NOMO-1 treated with DMSO at 0.1 percent for 48 hours (cell line): Measurements from ENCODE around the gene IMMP2L.

ENCODE experiments used
- DNase-seq: peaks from one replicate; lab custom pipeline; 2025; ENCODE audit not compliant: unreplicated experiment; lab: John Stamatoyannopoulos, UW

The IMMP2L gene

DNA sequence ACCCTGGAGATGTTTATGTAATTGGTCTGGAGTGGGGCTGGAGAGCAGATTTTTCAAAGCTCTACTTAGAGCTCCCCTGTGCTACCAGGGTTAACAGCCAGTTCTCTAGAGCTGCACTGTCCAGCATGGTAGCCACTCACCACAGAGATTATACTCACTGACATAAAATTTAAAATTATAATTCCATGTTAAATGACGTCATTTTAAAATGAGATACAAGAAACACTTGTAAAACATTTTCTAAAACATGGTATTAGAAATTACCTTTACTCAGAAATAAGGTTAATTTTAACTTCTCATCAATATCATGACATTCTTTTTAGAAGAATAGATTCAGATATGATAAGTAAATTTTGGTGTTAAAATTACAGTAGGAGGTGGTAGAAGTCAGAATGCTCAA lies 777.5 kb downstream of the IMMP2L start:
- no peak for DNase-seq

DNA sequence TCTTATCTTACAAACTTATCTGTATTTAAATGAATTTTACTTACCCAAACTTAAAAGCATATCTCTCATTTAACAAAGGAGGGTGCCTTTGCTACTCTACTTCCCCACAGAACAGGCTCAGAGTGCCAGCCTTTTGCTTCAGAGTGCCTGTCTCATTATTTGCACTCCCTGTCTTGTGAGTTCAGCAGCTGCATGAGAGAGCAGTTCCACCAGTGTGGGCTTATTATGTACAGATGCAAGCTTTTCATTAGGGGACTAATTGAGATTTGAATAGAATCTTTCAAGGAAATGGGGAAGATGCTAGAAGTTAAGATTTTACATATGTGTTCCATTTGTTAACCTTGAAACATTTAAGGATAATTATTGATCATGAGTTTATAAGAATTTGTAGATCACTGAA lies 781.6 kb downstream of the IMMP2L start:
- no peak for DNase-seq

DNA sequence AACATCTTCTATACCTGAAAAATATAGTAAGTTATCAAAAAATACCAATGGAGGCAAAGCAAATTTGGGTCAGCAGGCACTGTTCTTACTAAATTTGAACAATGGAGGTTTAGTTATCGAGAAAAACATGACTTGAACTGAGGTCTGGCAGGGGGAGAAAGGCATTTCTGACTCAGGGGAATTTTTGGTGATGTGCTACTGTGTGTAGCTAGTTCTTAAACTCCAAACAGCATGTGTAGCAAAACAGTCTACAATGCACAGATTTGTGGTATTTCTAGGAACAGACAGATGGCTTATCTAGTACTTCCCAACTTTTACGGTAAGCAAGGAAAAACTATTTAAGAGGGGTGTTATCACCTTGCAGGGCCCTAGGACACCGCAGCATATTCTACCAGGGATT lies 783.0 kb downstream of the IMMP2L start:
- no peak for DNase-seq

DNA sequence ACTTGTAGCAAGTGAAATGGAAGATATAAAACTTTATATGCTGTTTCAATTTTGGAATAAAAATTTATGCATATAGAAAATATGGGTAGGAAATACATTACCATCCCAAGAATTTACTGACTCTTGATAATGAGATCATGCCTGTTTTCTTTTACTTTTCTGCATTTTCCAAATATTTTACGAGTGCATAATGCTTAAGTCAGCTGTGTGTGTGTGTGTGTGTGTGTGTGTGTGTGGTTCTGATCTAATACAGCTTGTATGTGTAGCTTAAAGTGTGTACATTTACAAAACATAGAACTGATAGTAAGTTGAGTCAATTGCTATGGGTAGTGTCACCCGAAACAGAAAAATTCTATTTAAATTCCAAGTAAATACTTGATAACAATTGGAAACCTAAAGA lies 787.2 kb downstream of the IMMP2L start:
- no peak for DNase-seq

DNA sequence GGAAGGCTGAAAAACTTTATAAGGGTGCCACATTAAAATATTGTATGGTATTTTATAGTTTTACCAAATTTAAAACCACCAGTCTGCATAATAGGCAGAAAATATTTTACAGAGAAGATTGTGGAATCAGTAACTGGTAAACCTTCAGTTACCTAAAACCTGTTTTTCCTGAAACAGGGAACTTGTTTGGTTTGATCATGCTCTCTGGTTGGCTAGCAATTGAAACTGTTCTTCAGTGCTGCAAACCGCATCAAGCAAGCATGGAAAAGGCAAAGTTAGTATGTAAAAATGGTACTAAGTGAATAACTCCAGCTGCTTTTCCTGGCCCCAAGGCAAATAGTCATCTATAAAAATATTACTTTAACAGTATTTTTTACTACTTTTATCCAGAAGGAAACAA lies 788.2 kb downstream of the IMMP2L start:
- DNase-seq = no peak

DNA sequence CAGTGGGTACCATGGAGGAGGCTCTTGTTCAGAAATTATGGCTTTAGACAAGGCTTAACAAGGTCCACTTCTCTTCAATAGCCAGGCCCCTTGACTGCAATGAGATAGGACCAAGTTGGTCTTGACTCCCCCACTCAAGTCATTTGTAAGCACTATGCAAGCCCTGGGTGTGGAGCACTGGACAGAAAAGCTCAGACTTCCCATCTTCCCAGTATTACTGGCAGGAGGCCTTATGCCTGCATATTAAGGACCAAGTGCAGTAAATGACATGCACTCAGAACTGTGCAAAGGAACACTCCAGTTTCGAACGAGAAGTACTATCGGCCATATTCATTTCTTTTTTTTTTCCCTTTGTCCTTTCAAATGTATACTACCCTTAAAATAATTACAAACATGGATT lies 789.7 kb downstream of the IMMP2L start:
- DNase-seq = no peak

DNA sequence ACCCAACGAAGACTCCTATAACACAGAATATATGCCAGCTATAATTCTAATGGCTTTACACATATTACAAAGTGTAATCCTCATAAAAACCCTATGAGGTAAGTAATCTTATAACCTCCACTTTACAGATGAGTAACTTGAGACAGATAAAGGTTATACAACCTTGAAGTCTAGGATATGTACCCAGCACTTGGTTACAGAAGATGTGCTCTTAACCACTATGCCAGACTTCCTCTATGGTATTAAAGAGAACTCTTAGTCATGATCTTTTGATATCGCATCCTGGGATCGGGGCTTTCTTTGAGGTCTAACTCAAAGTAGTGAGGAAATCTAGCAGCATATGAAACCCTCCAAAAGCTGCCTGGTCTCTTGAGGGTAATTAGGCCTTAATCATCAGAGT lies 790.6 kb downstream of the IMMP2L start:
- no peak for DNase-seq

DNA sequence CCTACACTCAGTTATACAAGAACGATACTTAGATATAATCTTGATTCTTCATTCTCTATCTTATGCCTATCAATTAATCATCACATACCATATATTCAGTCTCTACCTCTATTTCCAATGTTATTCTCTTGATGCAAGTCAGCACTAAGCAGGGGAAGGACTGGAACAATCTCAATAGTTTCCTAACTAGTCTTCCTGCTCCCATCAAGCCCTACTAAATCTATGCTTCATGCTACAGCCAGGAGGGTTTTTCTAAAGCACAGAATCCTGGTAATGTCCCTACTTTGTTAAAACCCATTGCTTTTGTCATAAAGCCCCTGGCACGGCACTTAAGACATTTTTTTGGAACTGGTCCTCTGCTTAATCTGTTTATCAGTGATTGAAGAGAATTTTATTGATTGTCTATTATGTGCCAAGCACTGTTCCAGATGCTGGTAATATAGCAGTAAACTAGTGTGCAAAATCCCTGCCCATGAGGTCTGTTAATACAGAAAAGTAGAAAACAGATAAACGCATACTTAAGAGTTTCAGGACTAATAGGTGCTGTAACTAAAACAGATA lies 794.7 kb downstream of the IMMP2L start:
- no peak for DNase-seq

DNA sequence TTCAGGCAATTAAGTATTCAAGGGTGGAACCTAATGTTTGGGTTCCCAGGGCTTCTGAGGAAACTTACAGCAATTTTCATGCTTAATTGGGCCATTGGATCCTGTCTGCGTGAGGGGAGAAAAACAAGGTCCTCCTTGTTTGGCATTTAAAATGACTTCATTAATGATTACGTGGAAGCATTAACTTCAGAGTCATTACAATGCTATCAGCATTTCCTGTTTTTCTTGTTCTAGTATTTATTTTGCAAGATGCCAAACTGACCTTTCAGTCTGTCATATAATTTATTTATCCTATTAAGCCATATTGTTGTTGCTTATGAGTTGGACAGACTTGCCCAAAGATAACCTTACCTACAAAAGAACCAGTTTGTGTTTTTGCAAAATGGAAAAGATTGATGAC lies 795.4 kb downstream of the IMMP2L start:
- no peak for DNase-seq

DNA sequence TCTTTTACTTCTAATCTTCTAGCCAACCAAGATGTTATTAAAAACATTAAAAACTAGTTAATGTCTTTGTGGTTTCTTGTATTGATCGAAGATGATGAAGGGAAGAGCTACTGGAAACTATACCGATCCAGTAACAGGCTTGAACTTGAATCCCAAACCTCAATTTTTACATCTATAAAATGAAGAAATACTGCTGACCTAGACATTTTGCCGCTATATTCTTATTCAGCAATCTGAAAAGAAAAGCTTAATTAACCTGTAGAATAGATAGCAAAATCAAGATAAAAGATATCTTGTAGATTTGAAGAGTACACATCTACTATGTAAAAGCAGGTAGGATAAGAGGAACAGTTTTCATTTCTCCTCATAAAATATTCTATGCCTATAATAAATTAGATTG lies 797.4 kb downstream of the IMMP2L start:
- no peak for DNase-seq

DNA sequence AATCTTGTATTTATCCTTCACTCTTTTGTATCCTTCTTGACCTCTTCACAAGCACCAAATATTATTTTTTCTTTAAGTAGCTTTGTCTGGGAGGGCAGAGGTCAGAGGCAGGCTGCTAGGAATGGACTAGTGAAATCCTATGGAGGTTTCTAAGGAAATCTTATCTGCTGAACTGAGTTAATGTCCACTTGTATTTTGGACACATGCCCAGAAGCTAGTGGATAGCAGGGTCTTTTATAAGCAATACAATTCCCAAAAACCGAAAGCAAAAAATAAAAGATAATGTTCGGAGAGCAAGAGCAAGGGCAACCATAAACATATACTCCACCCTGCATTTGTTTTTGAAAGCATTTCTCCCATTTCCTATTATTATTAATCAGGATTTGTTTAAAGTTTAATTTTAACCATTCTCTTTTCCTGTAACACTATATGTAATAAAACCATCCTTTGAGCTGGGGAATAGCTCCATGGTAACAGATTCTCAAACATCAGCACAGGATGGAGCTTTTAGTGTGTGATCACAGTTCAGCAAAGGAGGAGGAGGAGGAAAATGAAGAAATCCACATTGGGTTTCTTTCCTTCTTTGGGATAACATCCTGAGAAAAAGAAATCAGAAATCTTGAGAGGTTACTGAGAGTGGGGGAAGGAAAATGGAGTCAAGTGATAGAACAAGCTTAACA lies 799.6 kb downstream of the IMMP2L start:
- DNase-seq = no peak

DNA sequence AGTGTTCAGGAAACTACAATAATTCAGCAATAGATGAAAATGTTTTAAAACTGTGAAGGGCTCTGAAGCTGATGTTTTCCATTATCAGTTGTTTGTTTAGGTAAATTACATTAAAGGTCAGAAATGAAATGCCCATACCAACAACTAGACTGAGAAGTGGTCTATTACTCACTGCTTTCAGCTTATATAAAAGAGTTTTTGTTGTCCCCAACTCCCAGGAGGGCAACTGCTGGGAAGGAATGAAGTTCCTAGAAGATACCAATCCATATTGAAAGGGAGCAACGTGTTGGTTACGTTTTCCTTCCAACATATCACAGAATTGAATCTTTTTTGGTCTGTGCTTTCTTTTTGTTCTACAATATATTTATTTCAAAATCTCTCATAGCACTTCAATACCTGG lies 802.0 kb downstream of the IMMP2L start:
- DNase-seq = no peak

DNA sequence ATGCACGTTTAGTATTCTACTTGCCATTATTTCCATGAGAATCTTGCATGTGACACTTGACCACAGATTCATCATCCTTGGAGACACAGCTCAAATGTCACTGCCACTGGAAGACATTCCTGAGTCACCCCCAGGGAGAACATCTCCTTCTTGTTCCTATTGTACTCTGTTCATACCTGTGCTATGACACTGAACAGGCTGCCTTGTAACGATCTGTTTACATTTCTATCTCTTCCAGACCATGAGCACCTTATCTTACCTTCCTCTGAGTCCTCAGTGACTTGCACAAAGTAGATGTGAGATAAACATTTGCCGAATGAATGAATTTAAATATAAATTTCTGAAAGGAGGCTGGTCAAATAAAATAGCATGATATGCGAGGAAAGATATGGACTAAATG lies 803.2 kb downstream of the IMMP2L start:
- DNase-seq = no peak

DNA sequence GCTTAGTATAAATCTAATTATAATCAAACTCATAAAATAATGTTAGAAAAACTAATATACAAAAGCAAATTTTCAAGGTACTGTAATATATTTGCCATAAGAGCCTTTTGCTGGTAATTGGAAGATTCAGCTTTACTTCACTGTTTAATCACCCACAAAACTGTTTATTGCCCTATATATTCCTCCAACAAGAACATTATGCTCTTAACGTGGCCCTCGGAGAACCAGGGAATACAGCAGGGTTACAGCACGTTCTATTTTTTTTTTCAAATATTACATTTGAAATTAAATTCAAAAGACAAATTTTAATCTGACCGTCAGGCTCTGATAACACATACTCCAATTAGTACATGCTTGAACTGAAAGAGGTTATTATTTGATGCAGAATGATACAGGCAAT lies 807.6 kb downstream of the IMMP2L start:
- DNase-seq = no peak

DNA sequence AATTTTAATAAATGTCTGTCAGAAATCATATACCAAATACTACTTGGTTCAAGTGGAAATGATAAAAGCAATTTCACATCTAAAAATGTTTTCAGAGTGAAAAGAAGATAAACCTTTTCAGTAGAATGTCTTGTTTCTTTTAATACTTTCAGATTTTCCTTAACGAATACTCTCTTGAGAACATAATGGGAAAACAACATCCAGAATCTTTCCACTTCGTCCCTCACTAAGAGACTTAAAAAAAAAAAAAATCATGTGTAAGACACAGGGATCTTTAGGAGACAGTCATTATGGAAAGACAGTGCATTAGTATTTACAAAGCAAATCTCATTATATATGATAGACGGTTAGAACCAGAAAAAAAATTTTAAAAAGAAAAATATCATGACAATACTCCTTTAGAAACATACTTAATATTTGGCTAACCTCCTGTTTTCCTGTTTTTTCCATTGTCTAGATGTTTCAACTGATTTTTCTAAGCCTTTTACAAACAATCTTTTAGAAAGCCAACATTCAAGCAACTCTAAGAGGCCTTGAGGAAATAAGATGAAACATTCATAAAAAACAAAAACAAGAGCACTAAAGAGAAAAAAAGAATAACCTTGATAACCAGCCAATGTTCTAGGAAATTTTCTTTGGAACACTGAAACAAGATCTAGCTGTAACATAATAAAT lies 811.2 kb downstream of the IMMP2L start:
- no peak for DNase-seq

DNA sequence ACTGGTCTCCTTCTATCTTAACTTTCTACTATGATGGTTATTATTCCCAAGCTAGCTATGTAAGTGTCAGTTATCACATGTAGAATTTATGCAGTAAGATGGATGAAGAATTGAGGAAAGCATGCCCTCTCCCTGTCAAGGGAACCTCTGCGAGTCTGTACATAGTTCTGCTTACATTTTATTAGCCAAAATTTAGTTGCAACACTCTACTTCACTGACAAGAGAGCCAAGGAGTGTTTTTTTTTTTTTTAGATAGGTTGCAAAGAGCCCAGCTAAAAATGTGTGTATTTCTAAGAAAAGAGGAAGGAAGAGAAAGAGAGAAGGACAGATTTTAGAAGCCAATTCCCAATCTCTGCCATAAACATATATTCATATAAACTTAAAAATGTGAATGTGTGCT lies 829.1 kb downstream of the IMMP2L start:
- no peak for DNase-seq

DNA sequence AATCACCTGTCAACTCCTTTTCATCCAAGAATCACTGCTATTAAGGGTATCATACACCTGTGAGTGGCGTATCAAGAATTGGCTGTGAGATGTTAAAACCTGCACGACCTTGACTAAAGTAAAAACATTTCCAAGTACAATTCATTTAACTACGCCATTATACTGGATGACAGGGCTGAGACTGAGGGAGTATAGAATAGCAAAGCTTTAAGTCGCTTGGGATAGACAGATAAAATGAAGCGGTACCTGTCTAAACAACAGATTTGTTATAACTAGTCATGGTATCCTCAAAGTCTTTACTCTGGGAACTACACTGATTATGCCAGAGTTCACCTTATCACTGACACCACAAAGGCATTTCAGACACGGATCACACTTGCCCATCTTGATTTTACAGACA lies 837.5 kb downstream of the IMMP2L start:
- no peak for DNase-seq

DNA sequence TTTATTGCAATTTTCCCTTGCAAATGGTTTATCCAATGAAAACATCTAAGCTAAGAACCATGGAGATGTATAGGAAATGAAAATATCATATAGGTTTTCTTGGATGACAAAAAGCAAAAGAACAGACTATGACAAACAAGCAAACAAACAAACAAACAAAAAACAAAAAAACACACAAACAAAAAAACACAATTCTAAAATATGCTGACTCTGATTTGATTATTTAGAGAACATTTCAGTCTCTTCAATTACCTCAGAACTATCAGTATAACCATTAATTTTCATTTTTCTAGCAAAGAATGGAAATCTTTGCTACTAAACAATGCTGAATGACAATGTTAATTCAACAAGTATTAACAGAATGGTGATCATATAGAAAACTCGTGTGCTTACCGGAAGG lies 840.9 kb downstream of the IMMP2L start:
- no peak for DNase-seq

DNA sequence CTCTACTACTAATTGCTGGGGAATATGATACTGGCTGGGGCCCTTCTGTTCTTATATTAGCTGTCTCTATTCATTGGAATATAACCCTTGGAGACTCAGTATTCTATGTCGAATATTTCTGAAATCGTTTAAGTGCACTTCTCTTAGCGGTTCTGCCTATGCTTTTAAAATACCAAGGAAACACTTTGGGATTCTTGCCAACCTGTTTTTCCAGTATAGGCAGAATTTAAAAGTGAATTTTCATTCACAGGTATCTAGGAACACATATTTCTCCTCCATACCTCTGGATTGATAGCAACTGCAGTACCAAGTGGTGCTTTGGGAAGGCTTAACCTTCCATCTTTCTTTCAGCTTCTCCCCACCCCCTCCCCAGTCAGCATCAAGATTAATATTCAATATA lies 841.7 kb downstream of the IMMP2L start:
- DNase-seq = no peak

DNA sequence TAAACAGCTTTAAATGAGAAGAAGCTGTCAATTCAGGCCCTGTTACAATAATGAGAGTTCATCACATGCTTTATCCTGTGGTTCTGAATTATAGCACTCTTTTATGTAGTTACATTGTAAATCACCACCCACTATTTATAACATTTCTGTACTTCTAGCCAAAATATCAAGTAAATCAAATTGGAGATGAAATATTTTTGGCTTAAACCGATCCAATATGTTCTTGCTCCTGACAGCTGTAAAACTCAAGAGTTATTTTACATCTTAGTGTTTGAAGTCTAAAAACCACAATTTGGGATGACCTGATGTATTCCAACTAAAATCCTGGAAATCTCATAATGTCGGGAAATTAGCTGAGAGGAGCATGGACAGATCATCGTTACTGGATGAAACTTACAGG lies 842.6 kb downstream of the IMMP2L start:
- no peak for DNase-seq

DNA sequence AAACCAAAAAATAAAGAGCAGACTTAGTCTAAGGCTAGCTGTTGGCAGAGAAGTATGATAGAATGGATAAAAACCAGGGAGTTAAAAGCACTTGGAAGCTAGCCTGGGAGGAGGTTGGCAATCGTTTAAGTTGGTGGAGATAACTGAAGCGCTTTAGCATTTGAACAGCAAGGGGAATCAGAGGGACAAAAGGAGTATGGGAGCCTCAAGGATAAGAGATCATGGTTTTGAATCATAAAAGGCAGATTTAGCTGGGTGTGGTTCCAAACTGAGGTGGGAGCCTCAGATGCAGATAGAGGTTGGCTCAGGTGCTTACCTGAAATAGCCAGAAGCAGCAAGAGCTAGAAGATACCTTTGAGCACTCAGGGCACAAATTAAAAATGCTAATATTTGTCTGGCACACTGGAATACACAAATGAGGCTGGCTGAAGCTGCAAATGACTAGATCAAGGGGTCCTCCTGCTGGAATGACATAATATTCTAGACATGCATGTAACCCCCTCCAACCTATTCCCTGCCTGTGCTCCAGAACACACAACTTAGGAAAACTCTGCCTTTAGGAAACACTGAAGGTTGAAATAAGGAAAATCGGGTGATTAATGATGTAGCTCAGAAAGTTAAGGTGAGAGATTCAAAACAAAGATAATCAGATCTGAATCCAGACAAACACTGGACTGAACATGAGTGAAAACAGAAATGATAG lies 843.6 kb downstream of the IMMP2L start:
- DNase-seq = no peak

DNA sequence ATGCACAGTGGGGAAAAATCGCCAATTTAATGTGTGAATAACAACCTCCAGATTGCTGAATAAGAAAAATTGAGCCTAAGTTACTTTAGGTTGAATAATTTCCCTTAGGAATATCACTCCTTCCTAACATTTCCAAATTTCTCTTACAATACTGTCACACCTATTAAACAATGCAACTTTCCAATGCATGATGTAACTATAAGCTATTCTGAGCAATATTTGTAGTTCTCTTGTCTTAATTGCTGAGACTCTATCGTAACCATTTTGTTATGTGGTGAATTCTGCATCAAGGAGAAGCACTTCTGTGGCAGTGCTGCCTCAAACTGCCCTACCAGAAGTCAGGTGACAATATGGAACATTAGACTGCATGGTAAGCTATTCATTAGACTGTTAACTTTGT lies 858.1 kb downstream of the IMMP2L start:
- DNase-seq = no peak
